Right atrium auricular region (tissue), 2 donors: Measurements from ENCODE around the gene NTSR1. TPM values are rescaled to one million over a fixed set of nuclear protein-coding genes. Genes with fewer than 3 reads are reported as not detected.

Experiments
- DNase-seq: peaks from one replicate; pipeline ENCODE4 v3.0.0-alpha.2; 2019; ENCODE audit warnings: low spot score
- H3K27ac ChIP-seq, 2 donors: fragments of 200-600 bp; sonication (generic); 1 replicate in 1 of 2; 2 replicates in 1 of 2; pipeline ENCODE4 v1.5.1; 2016 to 2019
- H3K27me3 ChIP-seq, 2 donors: fragments of 200-600 bp; sonication (generic); one replicate each; pipeline versions ENCODE4 v1.5.1 to v1.6.0; 2017 to 2019
- H3K36me3 ChIP-seq: fragments of 200-600 bp; sonication (generic); one replicate; pipeline ENCODE4 v1.5.1; 2016
- H3K4me1 ChIP-seq, 2 donors: fragments of 200-600 bp; sonication (generic); one replicate each; pipeline versions ENCODE4 v1.5.1 to v1.6.0; 2017 to 2019
- H3K4me3 ChIP-seq, 2 donors: fragments of 200-600 bp; sonication (generic); 1 replicate in 1 of 2; 2 replicates in 1 of 2; pipeline ENCODE4 v1.5.1; 2017 to 2019; ENCODE audit warnings: mild to moderate bottlenecking in 1 of 2, moderate library complexity in 1 of 2
- H3K9me3 ChIP-seq, 2 donors: fragments of 200-600 bp; sonication (generic); one replicate each; pipeline ENCODE4 v1.5.1; 2019
- CTCF ChIP-seq, 2 donors: fragments of 200-600 bp; sonication (generic); IDR thresholded peaks; one replicate each; pipeline ENCODE4 v1.5.1; 2019; ENCODE audit warnings: antibody characterized with exemption in 2 of 2
- total RNA-seq, 2 donors: library from RNA; depleted of rRNA; stranded (reverse); fragments of >200 nt; gene quantifications; one replicate each; pipeline ENCODE4 v1.1.0, GENCODE V29; 2016

NTSR1 gene
- total RNA-seq, 2 donors from 2014 or later: 0.43 TPM; not detected in 1

- Histone ChIP-seq H3K36me3 (peaks cover 8% of the 10 kb centered on the region), H3K27ac (no peak overlapping the region), H3K9me3 (no peaks in the 10 kb centered on the region), H3K27me3 (no peaks in the 10 kb centered on the region), H3K4me3 (no peak overlapping the region), H3K4me1 (peaks cover 0 to 5% of the 10 kb centered on the region in 2 donors)
- no peak for TF ChIP-seq CTCF (IDR thresholded peaks at IDR 0.05)
- peak; percentile 85 for DNase-seq
Observed at GRCh38 chr20:62666736-62667529, 41.7 kb upstream of the NTSR1 start.

DNA sequence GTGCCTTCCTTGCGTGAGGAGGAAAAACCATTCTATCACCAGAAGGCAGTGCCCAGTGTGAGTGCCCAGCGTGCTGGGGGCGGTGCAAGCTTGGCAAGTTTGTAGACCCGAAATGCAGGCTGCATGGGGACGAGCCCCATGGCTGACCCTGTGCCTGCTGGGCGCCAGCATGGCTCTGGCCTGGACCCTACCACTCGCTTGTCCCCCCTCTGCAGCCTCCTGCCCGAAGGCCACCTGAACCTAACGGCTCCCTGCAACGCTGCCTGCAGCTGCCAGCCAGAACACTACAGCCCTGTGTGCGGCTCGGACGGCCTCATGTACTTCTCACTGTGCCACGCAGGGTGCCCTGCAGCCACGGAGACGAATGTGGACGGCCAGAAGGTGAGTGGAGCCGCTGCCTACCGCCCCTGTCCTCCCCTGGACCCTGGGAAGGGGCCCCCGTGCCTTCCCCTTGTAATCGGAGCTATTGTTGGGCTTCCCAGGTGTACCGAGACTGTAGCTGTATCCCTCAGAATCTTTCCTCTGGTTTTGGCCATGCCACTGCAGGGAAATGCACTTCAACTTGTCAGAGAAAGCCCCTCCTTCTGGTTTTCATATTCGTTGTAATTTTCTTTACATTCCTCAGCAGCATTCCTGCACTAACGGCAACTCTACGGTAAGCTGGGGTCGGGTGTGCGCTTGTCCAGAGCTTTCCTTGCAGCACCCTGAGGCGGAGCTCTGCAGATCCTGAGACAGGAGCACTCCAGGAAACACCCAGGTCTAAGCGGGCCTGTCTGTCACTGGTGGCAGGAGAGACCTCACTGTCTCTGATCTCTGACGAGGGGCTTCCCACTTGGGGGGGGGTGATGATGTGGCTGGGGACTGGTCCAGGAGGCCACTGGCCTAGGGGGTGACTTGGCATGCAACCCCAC is 40.9 kb upstream of the NTSR1 start:
- no peaks in the 10 kb centered on the region for H3K9me3 ChIP-seq
- peaks cover 0 to 5% of the 10 kb centered on the region in 2 donors for H3K4me1 ChIP-seq
- TF ChIP-seq CTCF (IDR thresholded peaks at IDR 0.05): no peak
- DNase-seq: no peak
- no peaks in the 10 kb centered on the region for H3K27me3 ChIP-seq
- peaks cover 5% of the 10 kb centered on the region for H3K36me3 ChIP-seq
- H3K4me3 ChIP-seq: no peak overlapping the region
- no peak overlapping the region for H3K27ac ChIP-seq

GRCh38 chr20:62668441-62669027 is 40.1 kb upstream of the NTSR1 start:
- peak; percentile 83 for DNase-seq
- H3K36me3 ChIP-seq: peaks cover 5% of the 10 kb centered on the region
- H3K27ac ChIP-seq: no peak overlapping the region

GRCh38 chr20:62669249-62669648 is 39.4 kb upstream of the NTSR1 start:
- Histone ChIP-seq H3K27me3 (no peaks in the 10 kb centered on the region), H3K9me3 (no peaks in the 10 kb centered on the region), H3K4me3 (no peak overlapping the region), H3K4me1 (peaks cover 0 to 5% of the 10 kb centered on the region in 2 donors), H3K27ac (no peak overlapping the region), H3K36me3 (peaks cover 5% of the 10 kb centered on the region)
- no peak for DNase-seq
- TF ChIP-seq CTCF (IDR thresholded peaks at IDR 0.05): no peak

More at GRCh38 chr20:62668441-62669027, 40.1 kb upstream of the NTSR1 start:
- H3K4me3 ChIP-seq: no peak overlapping the region
- H3K9me3 ChIP-seq: no peaks in the 10 kb centered on the region
- H3K27me3 ChIP-seq: no peaks in the 10 kb centered on the region
- H3K4me1 ChIP-seq: peaks cover 0 to 5% of the 10 kb centered on the region in 2 donors
- peak; percentile 85 to 91 for TF ChIP-seq CTCF (IDR thresholded peaks at IDR 0.05)

DNA sequence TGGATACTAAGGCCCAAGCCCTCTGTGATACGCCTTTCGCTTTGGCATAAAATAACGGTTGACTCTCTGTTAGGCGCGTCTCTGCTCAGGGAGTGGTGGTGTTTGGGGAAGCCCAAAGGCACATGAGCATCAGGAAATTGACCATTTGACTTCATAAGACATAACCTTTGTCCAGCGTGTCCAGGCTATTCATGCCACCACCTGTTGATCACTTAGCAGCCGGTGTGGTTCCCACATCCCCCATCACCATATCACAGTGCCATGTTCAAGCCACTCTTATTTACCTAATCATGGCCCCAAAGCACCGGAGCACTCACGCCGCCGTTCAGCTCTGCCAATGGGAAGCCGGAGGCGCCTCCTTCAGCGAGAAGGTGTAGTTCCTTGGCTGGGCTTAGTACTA is 38.5 kb upstream of the NTSR1 start:
- peaks cover 0 to 5% of the 10 kb centered on the region in 2 donors for H3K4me1 ChIP-seq
- H3K4me3 ChIP-seq: no peak overlapping the region
- DNase-seq: no peak
- H3K27me3 ChIP-seq: no peaks in the 10 kb centered on the region
- no peaks in the 10 kb centered on the region for H3K9me3 ChIP-seq
- H3K36me3 ChIP-seq: peaks cover 5% of the 10 kb centered on the region
- H3K27ac ChIP-seq: no peak overlapping the region
- no peak for TF ChIP-seq CTCF (IDR thresholded peaks at IDR 0.05)
